Measurements from ENCODE around the gene EGFL7. TPM values are rescaled to one million over a fixed set of nuclear protein-coding genes. Genes with fewer than 3 reads are reported as not detected.

EGFL7 gene
- total and polyA plus RNA-seq, 2 of the 8 experiments (the other 6 are each of a cell fraction or from before 2014, with no cell fraction given) = 37.8 to 53.4 TPM

- TF ChIP-seq CHD7 (IDR thresholded peaks at IDR 0.05; ENCODE audit: insufficient replicate concordance, low read length) = no peak
- TF ChIP-seq BACH1 (IDR thresholded peaks at IDR 0.05; ENCODE audit: low read length) = no peak
- TF ChIP-seq RXRA (IDR thresholded peaks at IDR 0.05; ENCODE audit: insufficient read depth, low read depth, low read length) = no peak
Observed at GRCh38 chr9:136690104-136690805, 27.5 kb downstream of the EGFL7 start (continued).
